HG03196 (cell line): Measurements from ENCODE around the gene NUDT19.
"Not testable (repeated sequence)": the region's sequence is repeated elsewhere in the genome, so short reads cannot be mapped to it uniquely, and the experiment has no call there.

Experiments used
- ATAC-seq: cut with Tn5 transposase; IDR thresholded peaks from one replicate; pipeline ENCODE4 v1.9.1; 2021; ENCODE audit not compliant: unreplicated experiment

NUDT19 gene

GRCh38 chr19:32704006-32704405, 12.4 kb downstream of the NUDT19 start:
- ATAC-seq: not testable (repeated sequence)

DNA sequence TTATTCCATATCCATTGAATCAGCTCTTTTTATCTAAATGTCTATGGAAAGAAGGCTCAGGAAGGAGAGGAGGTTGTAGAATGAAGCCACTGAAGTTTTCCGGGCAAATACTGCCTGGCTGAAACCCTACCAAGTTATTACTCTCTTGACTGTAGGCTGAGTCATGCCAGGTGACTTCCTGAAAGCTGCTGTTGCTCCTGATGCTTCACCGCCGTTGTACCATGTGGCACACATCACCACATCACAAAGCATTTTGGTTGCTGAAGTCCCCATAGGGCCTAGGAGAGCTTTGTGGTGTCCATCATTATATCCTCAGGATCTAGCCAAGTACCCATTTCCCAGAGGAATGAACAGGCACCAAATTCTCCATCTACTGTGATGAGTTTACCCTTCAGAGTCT, 16.8 kb downstream of the NUDT19 start:
- no peak for ATAC-seq

DNA sequence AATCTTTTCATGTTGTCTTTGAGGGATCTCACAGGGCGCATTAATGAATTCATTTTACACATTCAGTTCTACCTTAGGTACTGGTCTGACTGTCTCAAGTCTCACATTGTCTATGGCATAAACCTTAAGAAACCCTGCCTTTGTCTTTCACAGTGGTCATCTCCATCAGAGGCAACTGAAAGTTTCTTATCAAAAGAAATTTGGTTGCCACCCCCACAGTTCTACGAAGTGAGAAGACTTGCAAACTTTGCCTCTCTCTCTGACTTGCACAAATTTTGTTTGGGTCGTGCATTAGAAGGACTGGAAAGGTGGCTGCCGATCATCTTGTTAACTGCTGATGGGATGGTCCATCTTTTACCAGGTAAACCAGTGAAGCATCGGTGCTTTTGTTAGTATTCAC, 17.4 kb downstream of the NUDT19 start:
- ATAC-seq: no peak

DNA sequence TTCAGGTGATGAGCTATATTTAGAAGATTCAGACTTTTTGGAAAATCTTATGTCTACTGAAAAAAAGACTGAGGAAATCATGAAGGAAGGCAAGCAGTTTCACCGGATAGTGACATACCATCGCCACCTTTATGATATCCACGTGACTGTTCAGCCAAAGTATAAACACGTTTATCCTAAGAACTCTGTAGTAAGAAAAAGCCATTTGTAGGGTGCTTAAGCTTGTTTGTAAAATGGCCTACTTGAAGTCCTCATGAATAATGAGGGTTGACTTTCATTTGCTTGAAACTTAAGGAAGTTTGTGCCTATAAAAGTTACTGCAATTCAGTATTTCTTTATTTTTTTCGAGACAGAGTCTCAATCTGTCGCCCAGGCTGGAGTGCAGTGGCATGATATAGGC, 20.1 kb downstream of the NUDT19 start:
- no peak for ATAC-seq

GRCh38 chr19:32716203-32716602, 24.6 kb downstream of the NUDT19 start:
- ATAC-seq: not testable (repeated sequence)

DNA sequence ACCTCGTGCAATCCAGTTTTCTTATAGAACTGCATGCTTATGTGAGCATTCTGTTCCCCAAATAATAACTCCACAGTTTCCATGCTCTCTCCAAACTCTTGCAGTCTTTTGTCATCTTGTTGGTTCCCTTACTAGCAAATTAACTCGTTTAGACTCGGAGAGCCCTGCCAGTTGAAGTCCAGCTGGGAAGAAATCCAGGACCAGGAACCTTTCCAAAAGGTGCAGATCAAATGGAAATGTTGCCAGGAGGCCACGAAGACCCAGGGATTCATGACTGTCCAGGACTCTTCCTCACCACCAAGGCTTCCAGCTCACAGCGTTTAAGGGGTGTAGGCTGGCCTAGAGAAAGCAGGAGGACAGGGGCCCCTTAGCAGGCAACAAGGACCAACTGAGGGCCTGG, 25.9 kb downstream of the NUDT19 start:
- no peak for ATAC-seq

GRCh38 chr19:32718286-32718685, 26.7 kb downstream of the NUDT19 start:
- no peak for ATAC-seq

DNA sequence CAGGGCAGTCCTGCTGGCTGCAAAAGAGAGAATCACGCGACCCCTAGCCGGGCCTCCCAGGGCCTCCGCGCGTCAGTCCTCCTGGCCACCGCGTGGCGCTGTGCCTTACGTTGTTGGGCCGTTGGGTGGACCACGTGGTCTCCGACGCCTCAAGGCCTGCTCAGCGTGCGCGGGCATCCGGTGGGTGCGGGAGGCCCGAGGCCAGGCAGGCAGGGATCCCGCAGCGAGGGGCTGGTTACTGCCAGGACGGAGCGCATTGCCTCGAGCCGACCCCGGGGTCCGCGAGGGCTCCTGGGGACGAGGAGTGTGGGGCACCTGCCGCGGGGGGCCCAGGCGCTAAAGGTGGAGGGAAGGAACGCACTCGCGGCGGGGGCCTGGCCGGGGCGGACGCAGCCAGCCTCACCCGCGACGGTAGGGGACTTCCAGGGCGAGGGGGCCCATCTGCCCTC, 28.0 kb downstream of the NUDT19 start, which contains the start of gene TDRD12:
Gene TDRD12, plus strand, starts transcription at position 157 of the 449 bp plus-strand sequence. CDS start 306 bp downstream, outside the sequence.
- ATAC-seq: no peak

GRCh38 chr19:32720216-32720935, 28.8 kb downstream of the NUDT19 start:
- ATAC-seq: no peak

DNA sequence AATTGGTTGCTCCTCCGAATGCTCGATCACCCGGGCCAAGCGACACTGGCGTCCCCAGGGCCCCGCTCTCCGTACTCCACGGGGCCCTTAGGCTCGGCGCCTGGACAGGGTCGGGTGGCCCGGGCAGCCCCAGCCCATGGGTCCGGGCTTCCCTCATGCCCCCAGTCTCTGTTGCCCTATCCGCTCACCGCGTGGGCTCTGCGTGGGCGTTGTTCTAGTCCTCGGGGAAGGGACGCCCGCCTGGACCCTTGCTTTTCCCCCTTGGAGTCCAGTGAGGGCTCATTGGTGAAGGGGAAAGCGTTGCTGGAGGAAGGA, 29.3 kb downstream of the NUDT19 start:
- no peak for ATAC-seq

GRCh38 chr19:32735936-32736335, 44.3 kb downstream of the NUDT19 start:
- no peak for ATAC-seq

DNA sequence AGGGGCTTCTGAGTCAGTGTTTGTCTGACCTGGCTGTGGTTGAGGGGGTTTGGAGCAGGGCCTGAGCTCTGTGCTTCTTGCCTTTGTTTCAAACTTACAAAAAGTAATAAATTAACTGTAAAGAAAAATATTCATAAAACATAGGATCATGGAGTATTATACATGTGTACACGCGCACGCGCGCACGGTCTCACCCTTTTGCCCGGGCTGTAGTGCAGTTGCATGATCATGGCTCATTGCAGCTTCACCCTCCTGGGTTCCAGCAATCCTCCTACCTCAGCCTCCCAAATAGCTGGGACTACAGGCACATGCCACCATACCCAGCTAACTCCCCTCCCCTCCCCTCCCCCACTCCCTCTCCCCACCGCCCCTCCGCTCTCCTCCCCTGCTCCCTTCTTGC, 51.4 kb downstream of the NUDT19 start:
- no peak for ATAC-seq

- no peak for ATAC-seq
Measured at GRCh38 chr19:32743447-32743846, 51.8 kb downstream of the NUDT19 start.

GRCh38 chr19:32744555-32745325, 53.1 kb downstream of the NUDT19 start:
- no peak for ATAC-seq

GRCh38 chr19:32745594-32746251, 54.1 kb downstream of the NUDT19 start:
- ATAC-seq: not testable (repeated sequence)

GRCh38 chr19:32746631-32747196, 55.1 kb downstream of the NUDT19 start:
- not testable (repeated sequence) for ATAC-seq

GRCh38 chr19:32748497-32748896, 56.9 kb downstream of the NUDT19 start:
- no peak for ATAC-seq

DNA sequence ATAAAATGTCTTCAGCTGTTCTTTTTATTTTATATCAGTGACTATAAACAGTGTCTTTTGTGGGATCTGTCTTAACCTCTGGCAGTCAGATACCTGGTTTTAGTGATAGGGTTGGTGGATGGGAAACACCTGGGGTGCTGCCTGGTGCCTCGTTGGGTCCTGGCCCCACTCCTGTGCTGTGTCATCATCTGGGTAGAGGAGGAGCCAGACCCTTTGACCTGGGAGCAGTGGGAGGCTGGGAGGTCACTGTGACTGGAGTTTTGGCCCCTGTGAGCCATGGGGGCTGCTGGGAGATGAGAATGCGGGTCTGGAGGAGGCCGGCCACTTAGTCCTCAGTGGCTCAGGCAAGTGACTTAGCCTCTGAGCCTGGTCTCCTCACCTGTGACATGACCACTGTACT, 57.3 kb downstream of the NUDT19 start:
- no peak for ATAC-seq

- no peak for ATAC-seq
Measured at GRCh38 chr19:32749361-32749760, 57.7 kb downstream of the NUDT19 start.

GRCh38 chr19:32750441-32751055, 58.9 kb downstream of the NUDT19 start:
- ATAC-seq: no peak

GRCh38 chr19:32751066-32751465, 59.4 kb downstream of the NUDT19 start:
- ATAC-seq: no peak
